Caco-2 (cell line): ENCODE measurements around the gene AKAP12. TPM values are rescaled to one million over a fixed set of nuclear protein-coding genes. Genes with fewer than 3 reads are reported as not detected.

Source experiments
- BruUV-seq: library from RNA; stranded (reverse); fragments of 400-500 nt; replicated peaks from 2 replicates; lab custom pipeline; 2021; lab: Mats Ljungman, UMichigan
- CTCF ChIA-PET: fragments of 300-600 bp; sonication (Branson Sonifier 250); formaldehyde crosslinking; loops from one replicate; lab custom pipeline; 2022; ENCODE audit warnings: antibody characterized with exemption; lab: Charles Lee
- POLR2A ChIA-PET: fragments of 300-600 bp; sonication (Branson Sonifier 250); formaldehyde crosslinking; loops from one replicate; lab custom pipeline; 2022; ENCODE audit warnings: antibody characterized with exemption; lab: Charles Lee
- DNase-seq, 2 experiments: peaks; one replicate each; pipeline versions ENCODE4 v3.0.0 to v3.0.0-alpha.2; 2020 to 2022
- H3K27me3 ChIP-seq: replicated peaks from 2 replicates; pipeline ENCODE4 v1.6.0; 2011; ENCODE audit warnings: low read length; ENCODE audit not compliant: control insufficient read depth, insufficient read depth
- H3K36me3 ChIP-seq: 2 replicates; pipeline ENCODE4 v1.5.1; 2011; ENCODE audit warnings: low read length; ENCODE audit not compliant: control insufficient read depth, insufficient read depth
- H3K4me1 ChIP-seq: fragments of 250-450 bp; sonication (Bioruptor Pico); 2 replicates; pipeline ENCODE4 v1.5.1; 2020; ENCODE audit warnings: mild to moderate bottlenecking
- H3K4me3 ChIP-seq: 2 replicates; pipeline ENCODE4 v1.5.1; 2011; ENCODE audit warnings: low read depth, mild to moderate bottlenecking, control low read depth, low read length
- H3K9me3 ChIP-seq: fragments of 250-450 bp; sonication (Bioruptor Pico); 2 replicates; pipeline ENCODE4 v1.5.1; 2020; ENCODE audit warnings: mild to moderate bottlenecking, moderate library complexity
- H3K27ac Mint-ChIP-seq: one replicate; pipeline ENCODE4 v1.8.0; 2022; ENCODE audit warnings: mixed read lengths; ENCODE audit not compliant: unreplicated experiment
- H3K27me3 Mint-ChIP-seq: one replicate; pipeline ENCODE4 v1.8.0; 2022; ENCODE audit warnings: mixed read lengths; ENCODE audit not compliant: insufficient read depth, unreplicated experiment
- H3K36me3 Mint-ChIP-seq: one replicate; pipeline ENCODE4 v1.8.0; 2022; ENCODE audit warnings: mild to moderate bottlenecking, mixed read lengths; ENCODE audit not compliant: insufficient read depth, unreplicated experiment
- H3K4me1 Mint-ChIP-seq: one replicate; pipeline ENCODE4 v1.8.0; 2022; ENCODE audit warnings: low read depth, mixed read lengths; ENCODE audit not compliant: unreplicated experiment
- H3K4me3 Mint-ChIP-seq: one replicate; pipeline ENCODE4 v1.8.0; 2022; ENCODE audit warnings: mild to moderate bottlenecking, moderate library complexity, mixed read lengths; ENCODE audit not compliant: unreplicated experiment
- H3K9me3 Mint-ChIP-seq: one replicate; pipeline ENCODE4 v1.8.0; 2022; ENCODE audit warnings: mixed read lengths; ENCODE audit not compliant: unreplicated experiment
- intact Hi-C: fragments of 100-400 bp; cut with micrococcal nuclease; formaldehyde crosslinking; loops from one replicate; pipeline ENCODE4 v1.10.0; 2022; ENCODE audit not compliant: unreplicated experiment
- total RNA-seq: library from RNA; stranded (reverse); gene quantifications from 2 replicates; pipeline ENCODE4 v1.2.3, GENCODE V29; 2022
- TF ChIP-seq, protein P1 (sequence below), 2 experiments: fragments of 200-600 bp in 1 of 2; IDR thresholded peaks; 1 replicate in 1 of 2; 2 replicates in 1 of 2; pipeline versions ENCODE4 v1.5.1 to v1.8.0; 2011 to 2022; ENCODE audit warnings: antibody characterized with exemption in 1 of 2, control low read depth in 1 of 2, inconsistent platforms in 1 of 2, low read depth in 1 of 2, low read length in 1 of 2, mild to moderate bottlenecking in 1 of 2, moderate library complexity in 1 of 2; ENCODE audit not compliant: insufficient read depth in 1 of 2, severe bottlenecking in 1 of 2, unreplicated experiment in 1 of 2

Gene AKAP12
- total RNA-seq, 1 experiment from 2014 or later: 0.93 TPM

DNA sequence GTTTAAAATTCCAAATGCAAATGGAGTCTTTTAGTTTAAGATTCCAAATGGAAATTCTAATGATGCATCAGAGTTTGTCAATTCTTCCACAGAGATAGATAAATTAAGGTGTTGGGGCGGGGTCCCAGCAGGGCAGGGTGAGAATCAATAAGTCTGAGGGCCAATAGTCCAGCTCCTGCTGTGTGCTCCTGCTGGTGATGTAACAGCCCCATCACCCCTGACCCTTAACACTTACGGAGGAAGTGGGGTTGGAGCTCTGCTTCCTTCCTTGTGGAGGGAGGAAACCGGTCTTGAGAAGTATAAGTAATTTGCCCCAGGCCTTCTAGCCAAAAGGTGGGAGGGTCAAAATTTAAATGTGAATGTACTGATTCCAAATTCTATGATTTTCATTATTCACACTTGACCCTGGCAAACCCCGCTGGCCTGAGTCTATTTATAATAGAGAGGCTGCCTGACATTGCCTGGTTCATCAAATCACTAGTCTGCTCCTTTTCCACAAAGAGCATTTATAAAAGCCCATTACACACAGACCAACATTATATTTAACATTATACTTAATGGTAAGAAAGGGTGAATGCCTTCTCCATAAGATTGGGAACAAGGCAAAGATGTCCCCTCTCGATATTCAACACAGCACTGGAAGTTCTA is 134.4 kb downstream of the AKAP12 start:
- Mint-ChIP-seq H3K27me3 (no peaks in the 10 kb centered on the region), H3K4me3 (no peak overlapping the region), H3K27ac (no peak overlapping the region), H3K9me3 (no peaks in the 10 kb centered on the region), H3K36me3 (peaks cover 40% of the 10 kb centered on the region), H3K4me1 (no peaks in the 10 kb centered on the region)
- ChIA-PET CTCF (no interaction called here), POLR2A (interaction anchor here (0.8 kb wide), 1 partner anchor 1809 kb away, joined by 3 read pairs; no protein-coding TSS in a partner anchor)
- Histone ChIP-seq H3K27me3 (no peaks in the 10 kb centered on the region), H3K9me3 (no peaks in the 10 kb centered on the region), H3K4me1 (no peaks in the 10 kb centered on the region), H3K36me3 (no peaks in the 10 kb centered on the region), H3K4me3 (no peak overlapping the region)
- BruUV-seq: no TSS peak
- TF ChIP-seq, protein P1, sequence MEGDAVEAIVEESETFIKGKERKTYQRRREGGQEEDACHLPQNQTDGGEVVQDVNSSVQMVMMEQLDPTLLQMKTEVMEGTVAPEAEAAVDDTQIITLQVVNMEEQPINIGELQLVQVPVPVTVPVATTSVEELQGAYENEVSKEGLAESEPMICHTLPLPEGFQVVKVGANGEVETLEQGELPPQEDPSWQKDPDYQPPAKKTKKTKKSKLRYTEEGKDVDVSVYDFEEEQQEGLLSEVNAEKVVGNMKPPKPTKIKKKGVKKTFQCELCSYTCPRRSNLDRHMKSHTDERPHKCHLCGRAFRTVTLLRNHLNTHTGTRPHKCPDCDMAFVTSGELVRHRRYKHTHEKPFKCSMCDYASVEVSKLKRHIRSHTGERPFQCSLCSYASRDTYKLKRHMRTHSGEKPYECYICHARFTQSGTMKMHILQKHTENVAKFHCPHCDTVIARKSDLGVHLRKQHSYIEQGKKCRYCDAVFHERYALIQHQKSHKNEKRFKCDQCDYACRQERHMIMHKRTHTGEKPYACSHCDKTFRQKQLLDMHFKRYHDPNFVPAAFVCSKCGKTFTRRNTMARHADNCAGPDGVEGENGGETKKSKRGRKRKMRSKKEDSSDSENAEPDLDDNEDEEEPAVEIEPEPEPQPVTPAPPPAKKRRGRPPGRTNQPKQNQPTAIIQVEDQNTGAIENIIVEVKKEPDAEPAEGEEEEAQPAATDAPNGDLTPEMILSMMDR (IDR thresholded peaks at IDR 0.05; ENCODE audit: insufficient read depth in 1 of 2, low read depth in 1 of 2, low read length in 1 of 2, severe bottlenecking in 1 of 2, unreplicated experiment in 1 of 2): no peak
- intact Hi-C loops: no loop called here
- no peak for DNase-seq

DNA sequence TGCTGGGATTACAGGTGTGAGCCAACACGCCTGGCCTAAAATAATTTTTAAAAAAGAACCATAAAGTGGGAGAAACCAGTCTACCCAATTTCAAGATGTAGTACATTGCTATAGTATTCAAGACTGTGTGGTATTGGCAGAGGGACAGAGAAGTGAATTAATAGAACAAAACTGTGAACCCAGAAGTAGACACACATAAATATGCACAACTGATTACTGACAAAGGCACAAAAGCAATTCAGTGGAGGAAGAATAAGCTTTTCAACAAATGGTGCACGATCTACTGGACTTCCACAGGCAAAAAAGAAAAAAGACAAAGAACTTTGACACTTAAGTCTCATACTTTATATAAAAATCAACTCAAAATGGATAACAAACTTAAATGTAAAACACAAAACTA is 136.1 kb downstream of the AKAP12 start:
- Mint-ChIP-seq H3K9me3 (no peaks in the 10 kb centered on the region), H3K36me3 (peaks cover 30% of the 10 kb centered on the region), H3K27ac (no peak overlapping the region), H3K27me3 (no peaks in the 10 kb centered on the region), H3K4me3 (no peak overlapping the region), H3K4me1 (peaks cover 6% of the 10 kb centered on the region)
- intact Hi-C loops: no loop called here
- Histone ChIP-seq H3K4me3 (no peak overlapping the region), H3K27me3 (no peaks in the 10 kb centered on the region), H3K9me3 (no peaks in the 10 kb centered on the region), H3K4me1 (no peaks in the 10 kb centered on the region), H3K36me3 (no peaks in the 10 kb centered on the region)
- no TSS peak for BruUV-seq
- no peak for DNase-seq
- CTCF ChIA-PET: no interaction called here
- POLR2A ChIA-PET: no interaction called here
- TF ChIP-seq, protein P1 (IDR thresholded peaks at IDR 0.05; ENCODE audit: insufficient read depth in 1 of 2, low read depth in 1 of 2, low read length in 1 of 2, severe bottlenecking in 1 of 2, unreplicated experiment in 1 of 2): no peak

DNA sequence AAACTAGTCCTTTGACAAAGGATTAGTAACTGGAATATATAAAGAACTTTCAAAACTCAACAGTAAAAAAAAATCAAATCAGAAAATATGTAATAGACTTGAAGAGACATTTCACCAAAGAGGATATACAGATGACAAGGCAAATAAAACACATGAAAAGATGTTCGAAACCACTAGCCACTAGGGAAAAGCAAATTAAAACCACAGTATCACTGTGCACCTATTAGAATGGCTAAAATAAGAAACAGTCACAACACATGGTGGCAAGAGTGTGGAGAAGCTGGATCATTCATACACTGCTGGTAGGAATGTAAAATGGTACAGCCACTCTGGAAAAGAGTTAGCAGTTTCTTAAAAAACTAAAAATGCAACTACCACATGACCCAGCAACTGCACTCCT is 136.7 kb downstream of the AKAP12 start:
- intact Hi-C loops: no loop called here
- no peak for DNase-seq
- TF ChIP-seq, protein P1 (IDR thresholded peaks at IDR 0.05; ENCODE audit: insufficient read depth in 1 of 2, low read depth in 1 of 2, low read length in 1 of 2, severe bottlenecking in 1 of 2, unreplicated experiment in 1 of 2): no peak
- H3K9me3 ChIP-seq: no peaks in the 10 kb centered on the region
- Mint-ChIP-seq H3K9me3 (no peaks in the 10 kb centered on the region), H3K27ac (no peak overlapping the region), H3K27me3 (no peaks in the 10 kb centered on the region), H3K4me3 (no peak overlapping the region), H3K4me1 (peaks cover 10% of the 10 kb centered on the region), H3K36me3 (peaks cover 29% of the 10 kb centered on the region)
- no peaks in the 10 kb centered on the region for H3K27me3 ChIP-seq
- no peaks in the 10 kb centered on the region for H3K4me1 ChIP-seq
- no TSS peak for BruUV-seq
- CTCF ChIA-PET: no interaction called here
- POLR2A ChIA-PET: no interaction called here
- no peak overlapping the region for H3K4me3 ChIP-seq
- H3K36me3 ChIP-seq: no peaks in the 10 kb centered on the region
